Sigmoid colon (tissue), 3 donors: ENCODE measurements around the gene CD44.

Experiments
- POLR2A ChIP-seq, 2 donors: fragments of 450-650 bp; IDR thresholded peaks; one replicate each; pipeline ENCODE4 v1.6.1; 2016; ENCODE audit warnings: antibody characterized with exemption in 2 of 2, mild to moderate bottlenecking in 2 of 2, moderate library complexity in 2 of 2
- TF ChIP-seq, protein P1 (sequence below), 4 experiments: fragments of 450-650 bp in 3 of 4; fragments of 200-600 bp in 1 of 4; IDR thresholded peaks; one replicate each; pipeline ENCODE4 v1.5.1; 2016 to 2019; ENCODE audit warnings: antibody characterized with exemption in 4 of 4, mild to moderate bottlenecking in 3 of 4, moderate library complexity in 2 of 4

DNA sequence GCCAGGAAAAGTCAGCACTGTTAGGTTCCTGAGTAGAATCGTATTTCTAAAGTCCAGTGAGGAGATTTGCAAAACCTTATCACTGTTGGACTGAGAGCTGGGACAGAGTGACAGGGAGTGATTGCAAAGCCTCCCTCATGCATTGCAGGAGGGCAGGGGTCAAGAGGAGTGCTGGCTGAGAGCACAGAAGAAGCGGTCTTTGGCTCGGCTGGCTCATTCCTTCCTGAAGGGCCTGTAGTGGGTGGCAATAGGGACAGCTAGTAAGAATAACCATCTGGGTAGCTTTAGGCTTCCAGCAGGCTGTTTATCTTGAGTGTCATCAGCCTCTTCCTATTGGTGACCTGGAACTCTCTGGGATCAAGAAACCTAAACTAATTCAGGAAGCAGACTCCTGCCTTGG is 53.4 kb downstream of the CD44 start:
- TF ChIP-seq, protein P1, sequence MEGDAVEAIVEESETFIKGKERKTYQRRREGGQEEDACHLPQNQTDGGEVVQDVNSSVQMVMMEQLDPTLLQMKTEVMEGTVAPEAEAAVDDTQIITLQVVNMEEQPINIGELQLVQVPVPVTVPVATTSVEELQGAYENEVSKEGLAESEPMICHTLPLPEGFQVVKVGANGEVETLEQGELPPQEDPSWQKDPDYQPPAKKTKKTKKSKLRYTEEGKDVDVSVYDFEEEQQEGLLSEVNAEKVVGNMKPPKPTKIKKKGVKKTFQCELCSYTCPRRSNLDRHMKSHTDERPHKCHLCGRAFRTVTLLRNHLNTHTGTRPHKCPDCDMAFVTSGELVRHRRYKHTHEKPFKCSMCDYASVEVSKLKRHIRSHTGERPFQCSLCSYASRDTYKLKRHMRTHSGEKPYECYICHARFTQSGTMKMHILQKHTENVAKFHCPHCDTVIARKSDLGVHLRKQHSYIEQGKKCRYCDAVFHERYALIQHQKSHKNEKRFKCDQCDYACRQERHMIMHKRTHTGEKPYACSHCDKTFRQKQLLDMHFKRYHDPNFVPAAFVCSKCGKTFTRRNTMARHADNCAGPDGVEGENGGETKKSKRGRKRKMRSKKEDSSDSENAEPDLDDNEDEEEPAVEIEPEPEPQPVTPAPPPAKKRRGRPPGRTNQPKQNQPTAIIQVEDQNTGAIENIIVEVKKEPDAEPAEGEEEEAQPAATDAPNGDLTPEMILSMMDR (IDR thresholded peaks at IDR 0.05) = no peak
- no peak for TF ChIP-seq POLR2A (IDR thresholded peaks at IDR 0.05)
